AG04449 (cell line): ENCODE measurements around the gene MPHOSPH9.

ENCODE experiments used
- CTCF ChIA-PET: fragments of 350-600 bp; formaldehyde crosslinking; extraction: SDS; loops from one replicate; lab custom pipeline; 2021; ENCODE audit warnings: antibody characterized with exemption; lab: Yijun Ruan, JAX
- POLR2A ChIA-PET: fragments of 400-600, 350-600 bp; formaldehyde crosslinking; extraction: SDS; loops from one replicate; lab custom pipeline; 2020; ENCODE audit warnings: antibody characterized with exemption, inconsistent platforms; lab: Yijun Ruan, JAX
- DNase-seq: peaks from one replicate; pipeline ENCODE4 v3.0.0-alpha.2; 2010; ENCODE audit warnings: low read depth, low spot score
- H3K4me3 ChIP-seq: 2 replicates; pipeline ENCODE4 v1.5.1; 2011; ENCODE audit warnings: low read depth, mild to moderate bottlenecking, control low read depth, low read length
- TF ChIP-seq, protein P1 (sequence below): IDR thresholded peaks from one replicate; pipeline ENCODE4 v1.5.1; 2011; ENCODE audit warnings: mild to moderate bottlenecking, moderate library complexity, low read length, control low read depth, inconsistent platforms; ENCODE audit not compliant: insufficient read depth; ENCODE audit errors: missing control alignments

MPHOSPH9 gene

DNA sequence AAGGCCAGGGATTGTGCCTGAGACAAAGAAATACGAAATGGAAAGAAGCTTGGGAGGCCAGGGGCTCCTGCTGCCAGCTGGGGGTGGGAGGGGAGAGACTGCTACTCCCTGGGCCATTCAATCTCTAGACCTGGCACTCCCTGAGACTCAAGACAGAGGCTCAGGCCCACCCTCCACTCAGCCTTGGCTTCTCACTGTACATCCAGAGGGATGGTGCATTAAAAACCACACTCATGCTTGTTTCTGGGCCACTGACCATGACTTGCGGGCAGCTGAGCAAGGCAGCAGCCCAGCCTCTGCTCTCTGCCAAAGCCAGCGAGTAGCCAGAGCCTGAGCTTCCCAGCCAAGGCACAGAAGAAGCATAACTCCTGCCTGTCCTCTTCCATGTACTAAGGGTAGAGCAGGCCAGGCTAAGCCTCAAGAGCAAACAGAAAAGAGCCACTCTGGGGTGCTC, 123.6 kb downstream of the MPHOSPH9 start:
- no peak overlapping the region for H3K4me3 ChIP-seq
- ChIA-PET POLR2A (no interaction called here), CTCF (no interaction called here)
- no peak for DNase-seq
- TF ChIP-seq, protein P1, sequence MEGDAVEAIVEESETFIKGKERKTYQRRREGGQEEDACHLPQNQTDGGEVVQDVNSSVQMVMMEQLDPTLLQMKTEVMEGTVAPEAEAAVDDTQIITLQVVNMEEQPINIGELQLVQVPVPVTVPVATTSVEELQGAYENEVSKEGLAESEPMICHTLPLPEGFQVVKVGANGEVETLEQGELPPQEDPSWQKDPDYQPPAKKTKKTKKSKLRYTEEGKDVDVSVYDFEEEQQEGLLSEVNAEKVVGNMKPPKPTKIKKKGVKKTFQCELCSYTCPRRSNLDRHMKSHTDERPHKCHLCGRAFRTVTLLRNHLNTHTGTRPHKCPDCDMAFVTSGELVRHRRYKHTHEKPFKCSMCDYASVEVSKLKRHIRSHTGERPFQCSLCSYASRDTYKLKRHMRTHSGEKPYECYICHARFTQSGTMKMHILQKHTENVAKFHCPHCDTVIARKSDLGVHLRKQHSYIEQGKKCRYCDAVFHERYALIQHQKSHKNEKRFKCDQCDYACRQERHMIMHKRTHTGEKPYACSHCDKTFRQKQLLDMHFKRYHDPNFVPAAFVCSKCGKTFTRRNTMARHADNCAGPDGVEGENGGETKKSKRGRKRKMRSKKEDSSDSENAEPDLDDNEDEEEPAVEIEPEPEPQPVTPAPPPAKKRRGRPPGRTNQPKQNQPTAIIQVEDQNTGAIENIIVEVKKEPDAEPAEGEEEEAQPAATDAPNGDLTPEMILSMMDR, result no peak

DNA sequence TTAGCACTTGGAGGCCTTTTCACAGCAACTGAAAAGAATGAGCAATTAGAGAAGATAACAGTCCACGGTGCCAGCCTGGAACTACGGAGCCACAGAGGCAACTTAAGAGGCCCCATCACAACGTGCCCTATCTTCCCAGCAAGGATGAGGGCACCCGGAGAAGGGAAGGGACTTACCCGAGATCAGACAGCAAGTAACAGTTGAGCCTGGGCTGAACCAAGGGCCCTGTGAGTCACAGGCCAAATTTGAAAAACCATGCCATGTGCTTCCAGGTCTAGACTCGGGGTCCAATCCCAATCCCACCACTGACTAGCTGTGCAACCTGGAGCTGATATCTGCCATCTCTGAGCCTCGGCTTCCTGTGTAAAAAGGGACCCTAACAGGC, 124.3 kb downstream of the MPHOSPH9 start:
- DNase-seq, result no peak
- TF ChIP-seq, protein P1, result no peak
- H3K4me3 ChIP-seq, result no peak overlapping the region
- CTCF ChIA-PET, result no interaction called here
- POLR2A ChIA-PET, result no interaction called here

DNA sequence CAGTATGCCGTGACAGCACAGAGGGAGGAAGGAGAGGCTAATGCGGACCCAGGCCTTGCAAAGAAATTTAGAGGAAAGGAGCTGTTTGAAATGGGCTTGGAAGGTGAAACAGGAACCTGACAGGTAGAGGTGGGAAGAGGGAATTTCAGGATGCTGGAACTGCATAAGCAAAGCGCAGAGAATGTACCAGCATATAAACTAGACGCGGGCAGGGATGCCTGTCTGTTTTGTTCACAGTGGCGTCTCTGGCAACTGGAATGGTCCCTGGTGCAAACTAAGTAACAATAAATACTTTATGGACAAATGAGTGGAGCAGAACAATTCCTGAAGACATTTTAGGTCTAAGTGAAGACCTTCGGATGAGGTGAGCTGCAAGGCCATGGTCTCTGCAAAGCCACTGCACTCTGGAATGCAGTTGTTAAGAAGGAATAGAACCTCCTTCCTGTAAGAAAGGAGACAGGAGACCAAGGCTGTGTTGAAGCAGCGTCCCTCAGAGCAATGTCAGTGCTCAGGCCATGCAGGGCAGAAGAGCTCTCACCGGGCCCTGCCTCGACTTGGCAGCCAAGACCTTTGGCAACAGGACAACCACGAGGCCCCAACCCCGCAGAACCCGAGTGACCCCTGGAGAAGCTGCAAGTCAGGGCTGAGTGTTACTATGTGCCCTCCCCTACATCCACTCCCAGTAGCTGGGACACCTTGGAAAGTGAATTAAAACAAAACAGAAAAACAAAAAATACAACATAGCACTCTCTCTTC, 124.8 kb downstream of the MPHOSPH9 start:
- POLR2A ChIA-PET, result no interaction called here
- no peak overlapping the region for H3K4me3 ChIP-seq
- CTCF ChIA-PET, result interaction anchor here (1.1 kb wide), 1 partner anchor 43 kb away, joined by 3 read pairs; no protein-coding TSS in a partner anchor
- TF ChIP-seq, protein P1, result no peak
- DNase-seq, result no peak

DNA sequence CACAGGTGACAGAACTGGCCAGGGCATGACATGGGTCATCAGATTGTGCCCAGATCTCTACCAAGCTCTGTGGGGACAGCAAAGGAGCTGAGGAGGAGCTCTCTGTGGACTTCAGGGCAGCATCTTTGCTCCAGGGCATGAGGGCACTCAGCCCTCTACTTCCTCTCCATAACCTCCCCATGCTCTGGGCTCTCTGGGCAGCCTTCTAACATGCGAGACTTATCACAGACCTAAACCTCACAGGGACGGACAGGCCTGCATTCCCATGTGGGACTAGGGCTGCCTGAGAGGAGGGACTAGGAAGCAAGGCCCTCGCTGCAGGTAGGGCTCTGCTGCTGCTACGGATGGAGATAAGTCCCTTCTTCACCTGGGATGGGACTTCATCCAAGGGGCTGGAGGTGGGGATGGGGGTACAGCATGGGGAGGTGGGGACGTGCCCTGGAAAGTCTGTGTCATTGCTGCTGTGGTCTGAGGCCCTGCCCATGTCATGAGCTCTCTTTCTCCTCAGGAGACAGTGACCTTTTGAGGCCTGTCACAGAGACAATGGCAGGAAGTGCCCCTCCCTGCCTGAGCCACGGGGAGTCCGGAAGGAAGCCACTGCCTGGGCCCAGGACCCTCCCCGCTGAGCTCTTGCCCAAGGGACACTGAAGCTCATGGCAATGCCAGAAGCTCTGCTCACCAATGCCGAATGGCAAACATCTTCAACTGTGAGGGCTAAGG, 126.1 kb downstream of the MPHOSPH9 start:
- H3K4me3 ChIP-seq, result no peak overlapping the region
- no peak for DNase-seq
- TF ChIP-seq, protein P1, result no peak
- POLR2A ChIA-PET, result no interaction called here
- CTCF ChIA-PET, result interaction anchor here (0.9 kb wide), 1 partner anchor 64 kb away, joined by 3 read pairs; no protein-coding TSS in a partner anchor

DNA sequence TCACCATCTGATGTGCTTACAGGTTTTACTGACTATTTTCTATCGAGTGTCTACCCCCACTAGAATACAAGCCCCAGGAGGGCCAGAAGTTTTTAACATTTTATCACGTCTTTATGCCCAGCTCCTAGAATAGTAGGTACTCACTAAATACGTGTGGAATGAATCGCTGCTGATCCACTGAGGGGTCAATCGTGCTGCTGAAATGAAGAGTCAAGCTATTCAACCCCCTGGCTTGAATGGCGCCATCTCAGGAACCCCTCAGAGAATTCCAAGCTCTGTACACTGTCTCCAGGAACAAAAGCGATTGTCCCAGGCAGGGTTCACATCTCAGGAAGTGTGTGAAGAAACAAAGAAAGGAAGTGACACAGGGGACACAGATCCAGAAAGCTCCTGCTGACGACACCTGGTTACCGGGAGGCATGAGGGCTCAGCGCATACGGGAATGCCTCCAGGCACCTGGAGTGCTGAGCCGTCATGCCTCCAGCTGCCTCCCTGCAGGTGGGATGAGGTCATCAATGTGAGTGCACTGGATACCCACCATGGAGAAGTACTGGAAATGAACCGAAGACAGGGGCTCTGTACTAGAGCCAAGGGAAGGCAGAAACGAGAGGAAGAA, 127.6 kb downstream of the MPHOSPH9 start:
- CTCF ChIA-PET, result no interaction called here
- POLR2A ChIA-PET, result interaction anchor here (0.6 kb wide), 1 partner anchor 21 kb away, joined by 3 read pairs; no protein-coding TSS in a partner anchor
- H3K4me3 ChIP-seq, result no peak overlapping the region
- no peak for DNase-seq
- TF ChIP-seq, protein P1, result no peak
